NOMO-1 treated with DMSO at 0.1 percent for 48 hours (cell line): ENCODE results near the gene AOPEP.
A peak's percentile ranks its signal among the peaks of the same experiment; 100 is the strongest.

Source experiments
- DNase-seq: peaks from one replicate; lab custom pipeline; 2025; ENCODE audit not compliant: unreplicated experiment; lab: John Stamatoyannopoulos, UW

The AOPEP gene

GRCh38 chr9:94984891-94985476 is 258.5 kb downstream of the AOPEP start:
- DNase-seq: no peak

GRCh38 chr9:94985649-94986048 is 259.1 kb downstream of the AOPEP start:
- DNase-seq: no peak

- DNase-seq: no peak
These were observed 261.2 kb downstream of the AOPEP start for GRCh38 chr9:94987731-94988130.

GRCh38 chr9:94990897-94991561 is 264.5 kb downstream of the AOPEP start:
- DNase-seq: no peak

- DNase-seq: no peak
These were observed 265.7 kb downstream of the AOPEP start for GRCh38 chr9:94991961-94992907.

- no peak for DNase-seq
These were observed 266.8 kb downstream of the AOPEP start for GRCh38 chr9:94993160-94993820.

GRCh38 chr9:94993821-94994165 is 267.3 kb downstream of the AOPEP start:
- no peak for DNase-seq

GRCh38 chr9:94995048-94995693 is 268.7 kb downstream of the AOPEP start:
- no peak for DNase-seq

GRCh38 chr9:94996641-94997040 is 270.1 kb downstream of the AOPEP start:
- no peak for DNase-seq

GRCh38 chr9:94997727-94998126 is 271.2 kb downstream of the AOPEP start:
- no peak for DNase-seq

GRCh38 chr9:94999832-95000231 is 273.3 kb downstream of the AOPEP start:
- no peak for DNase-seq

- DNase-seq: no peak
These were observed 274.3 kb downstream of the AOPEP start for GRCh38 chr9:95000821-95001220.

- no peak for DNase-seq
These were observed 275.2 kb downstream of the AOPEP start for GRCh38 chr9:95001720-95002119.

- peak; percentile 19 for DNase-seq
These were observed 277.4 kb downstream of the AOPEP start for GRCh38 chr9:95003689-95004410.

GRCh38 chr9:95004411-95005277 is 278.1 kb downstream of the AOPEP start:
- peak; percentile 10 for DNase-seq

- DNase-seq: no peak
These were observed 279.0 kb downstream of the AOPEP start for GRCh38 chr9:95005278-95006143.

GRCh38 chr9:95007226-95007869 is 280.8 kb downstream of the AOPEP start:
- no peak for DNase-seq
